Gastrocnemius medialis (tissue), 4 donors: Measurements from ENCODE around the gene RALY. TPM values are rescaled to one million over a fixed set of nuclear protein-coding genes. Genes with fewer than 3 reads are reported as not detected.

ENCODE experiments used
- ATAC-seq, 2 donors: fragments of 150-250 bp; one replicate each; pipeline ENCODE4 v1.9.1; 2016
- DNase-seq, 2 donors: peaks; one replicate each; pipeline ENCODE4 v3.0.0-alpha.2; 2019
- H3K27ac ChIP-seq, 4 donors: fragments of 200-600 bp; sonication (generic); 1 replicate in 1 of 4; 2 replicates in 3 of 4; pipeline ENCODE4 v1.5.1; 2016 to 2018; ENCODE audit warnings: mild to moderate bottlenecking in 2 of 4, moderate library complexity in 1 of 4
- H3K27me3 ChIP-seq, 3 donors: fragments of 200-600 bp; sonication (generic) in 2 of 3; 1 replicate in 1 of 3; 2 replicates in 2 of 3; pipeline versions ENCODE4 v1.5.1 to v1.6.0; 2016 to 2019; ENCODE audit warnings: mild to moderate bottlenecking in 1 of 3, moderate library complexity in 1 of 3
- H3K36me3 ChIP-seq, 2 donors: fragments of 200-600 bp; sonication (generic) in 1 of 2; one replicate each; pipeline ENCODE4 v1.5.1; 2017 to 2018
- H3K4me1 ChIP-seq, 2 donors: fragments of 200-600 bp; sonication (generic) in 1 of 2; one replicate each; pipeline ENCODE4 v1.5.1; 2016 to 2017; ENCODE audit warnings: mild to moderate bottlenecking in 2 of 2
- H3K4me3 ChIP-seq, 4 donors: fragments of 200-600 bp; sonication (generic) in 3 of 4; 1 replicate in 1 of 4; 2 replicates in 3 of 4; pipeline ENCODE4 v1.5.1; 2016 to 2019; ENCODE audit warnings: mild to moderate bottlenecking in 2 of 4
- H3K9me3 ChIP-seq, 3 donors: fragments of 200-600 bp; sonication (generic) in 2 of 3; 1 replicate in 1 of 3; 2 replicates in 2 of 3; pipeline ENCODE4 v1.5.1; 2016 to 2019
- POLR2A ChIP-seq, 2 donors: fragments of 450-650 bp; IDR thresholded peaks; one replicate each; pipeline ENCODE4 v1.6.1; 2017; ENCODE audit warnings: antibody characterized with exemption in 2 of 2, mild to moderate bottlenecking in 2 of 2, moderate library complexity in 2 of 2
- in situ Hi-C, 4 donors: fragments of 200-750 bp; cut with MboI; loops; one replicate each; pipeline versions ENCODE4 v1.15.0 to v1.8.0; 2017; ENCODE audit warnings: low sequenced_read_pairs in 4 of 4
- intact Hi-C: fragments of 100-400 bp; cut with DNase I; formaldehyde crosslinking; loops from one replicate; pipeline ENCODE4 v1.15.1; 2023; ENCODE audit warnings: low total_unique reads
- total RNA-seq, 4 donors: library from RNA; depleted of rRNA; stranded (reverse); fragments of >200 nt; gene quantifications; one replicate each; pipeline versions ENCODE4 v1.1.0 to v1.2.3, GENCODE V29; 2016
- TF ChIP-seq, protein P1 (sequence below), 5 experiments: fragments of 450-650 bp in 3 of 5; fragments of 200-600 bp in 2 of 5; sonication (generic) in 2 of 5; IDR thresholded peaks in 4 of 5; conservative IDR thresholded peaks in 1 of 5; 1 replicate in 4 of 5; 2 replicates in 1 of 5; pipeline ENCODE4 v1.5.1; 2016 to 2019; ENCODE audit warnings: antibody characterized with exemption in 5 of 5, mild to moderate bottlenecking in 3 of 5, moderate library complexity in 3 of 5

Gene RALY
- total RNA-seq, 4 donors from 2014 or later: 69.0 to 119 (median 93.1) TPM

DNA sequence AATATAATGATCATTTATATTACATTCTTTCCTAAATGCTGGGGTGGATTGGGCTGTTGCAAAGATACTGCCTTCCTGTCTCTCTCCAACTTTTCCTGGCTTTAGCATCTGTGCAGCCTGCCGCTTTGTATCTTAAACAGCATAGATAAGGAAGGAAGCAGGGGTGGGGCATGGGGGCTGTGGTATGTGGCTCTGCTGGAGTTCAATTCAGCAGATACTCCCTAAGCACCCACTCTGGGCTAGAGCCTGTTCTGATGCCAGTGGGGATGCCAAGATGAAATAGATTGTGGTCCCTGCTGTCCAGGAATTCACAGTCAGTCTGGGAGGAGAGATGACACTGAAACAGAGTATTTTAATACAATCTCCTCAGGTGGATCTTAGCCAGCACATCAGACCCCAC is 61.6 kb downstream of the RALY start:
- DNase-seq (no peak), ATAC-seq (no peak)
- intact Hi-C loops: no loop called here
- TF ChIP-seq POLR2A (IDR thresholded peaks at IDR 0.05): no peak
- TF ChIP-seq, protein P1, sequence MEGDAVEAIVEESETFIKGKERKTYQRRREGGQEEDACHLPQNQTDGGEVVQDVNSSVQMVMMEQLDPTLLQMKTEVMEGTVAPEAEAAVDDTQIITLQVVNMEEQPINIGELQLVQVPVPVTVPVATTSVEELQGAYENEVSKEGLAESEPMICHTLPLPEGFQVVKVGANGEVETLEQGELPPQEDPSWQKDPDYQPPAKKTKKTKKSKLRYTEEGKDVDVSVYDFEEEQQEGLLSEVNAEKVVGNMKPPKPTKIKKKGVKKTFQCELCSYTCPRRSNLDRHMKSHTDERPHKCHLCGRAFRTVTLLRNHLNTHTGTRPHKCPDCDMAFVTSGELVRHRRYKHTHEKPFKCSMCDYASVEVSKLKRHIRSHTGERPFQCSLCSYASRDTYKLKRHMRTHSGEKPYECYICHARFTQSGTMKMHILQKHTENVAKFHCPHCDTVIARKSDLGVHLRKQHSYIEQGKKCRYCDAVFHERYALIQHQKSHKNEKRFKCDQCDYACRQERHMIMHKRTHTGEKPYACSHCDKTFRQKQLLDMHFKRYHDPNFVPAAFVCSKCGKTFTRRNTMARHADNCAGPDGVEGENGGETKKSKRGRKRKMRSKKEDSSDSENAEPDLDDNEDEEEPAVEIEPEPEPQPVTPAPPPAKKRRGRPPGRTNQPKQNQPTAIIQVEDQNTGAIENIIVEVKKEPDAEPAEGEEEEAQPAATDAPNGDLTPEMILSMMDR (IDR thresholded peaks at IDR 0.05 in 4 of 5, conservative IDR thresholded peaks at IDR 0.05 in 1 of 5): no peak
- in situ Hi-C loops: loop anchor here in 1 of 4 donors (25.0 kb wide), 1 partner anchor 118 kb away; no protein-coding TSS in a partner anchor
- Histone ChIP-seq H3K9me3 (no peaks in the 10 kb centered on the region), H3K27me3 (no peaks in the 10 kb centered on the region), H3K36me3 (no peaks in the 10 kb centered on the region), H3K4me1 (peaks cover 16 to 28% of the 10 kb centered on the region in 2 donors), H3K27ac (no peak overlapping the region), H3K4me3 (no peak overlapping the region)

DNA sequence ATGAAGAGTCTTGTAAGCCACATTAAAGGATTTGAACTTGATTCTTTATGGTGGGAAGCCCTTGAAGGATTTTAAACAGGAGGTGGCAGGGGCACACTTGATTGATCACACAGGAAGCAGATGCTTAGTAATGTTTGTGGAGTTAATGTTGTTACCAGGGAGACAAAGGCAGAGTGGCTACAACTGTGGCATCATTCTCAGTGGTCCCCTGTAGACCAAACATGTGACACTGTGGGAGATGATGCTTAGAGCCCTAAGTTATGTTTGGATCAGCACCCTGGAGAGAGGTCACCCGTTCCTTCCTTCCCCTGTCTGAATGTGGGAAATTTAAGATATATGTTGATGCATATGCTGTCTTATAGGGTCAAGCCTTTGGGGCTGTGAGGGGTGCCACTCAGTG is 65.1 kb downstream of the RALY start:
- no peak overlapping the region for H3K27ac ChIP-seq
- DNase-seq: no peak
- no peak overlapping the region for H3K4me3 ChIP-seq
- no peaks in the 10 kb centered on the region for H3K36me3 ChIP-seq
- no peaks in the 10 kb centered on the region for H3K9me3 ChIP-seq
- no peaks in the 10 kb centered on the region for H3K27me3 ChIP-seq
- intact Hi-C loops (no loop called here), in situ Hi-C loops (loop anchor here in 1 of 4 donors (25.0 kb wide), 1 partner anchor 122 kb away; no protein-coding TSS in a partner anchor)
- ATAC-seq: no peak
- H3K4me1 ChIP-seq: peaks cover 4 to 6% of the 10 kb centered on the region in 2 donors
- TF ChIP-seq, protein P1 (IDR thresholded peaks at IDR 0.05 in 4 of 5, conservative IDR thresholded peaks at IDR 0.05 in 1 of 5): no peak
- TF ChIP-seq POLR2A (IDR thresholded peaks at IDR 0.05): no peak

DNA sequence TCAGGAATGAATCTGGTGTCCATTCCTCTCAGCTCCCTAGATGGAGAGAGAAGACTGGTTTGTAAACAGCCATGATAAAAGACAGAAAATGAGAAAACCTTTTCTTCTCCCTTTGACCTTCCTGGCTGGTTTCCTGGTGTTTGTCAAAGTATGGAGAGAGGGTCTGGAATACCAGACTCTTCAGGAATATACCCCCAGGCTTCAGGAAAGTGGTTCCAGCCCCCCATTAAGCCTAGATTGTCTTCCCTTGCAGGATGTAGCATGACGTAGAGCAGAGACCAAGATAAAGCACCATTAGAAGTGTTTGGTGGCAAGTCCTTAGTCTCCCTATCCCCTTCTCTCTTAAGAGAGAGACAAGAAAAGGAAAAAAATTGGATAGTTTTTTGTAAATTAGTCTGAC is 67.3 kb downstream of the RALY start:
- intact Hi-C loops: no loop called here
- Histone ChIP-seq H3K27me3 (no peaks in the 10 kb centered on the region), H3K27ac (no peak overlapping the region), H3K36me3 (no peaks in the 10 kb centered on the region), H3K4me1 (peaks cover 0 to 22% of the 10 kb centered on the region in 2 donors), H3K4me3 (no peak overlapping the region), H3K9me3 (no peaks in the 10 kb centered on the region)
- no peak for ATAC-seq
- no peak for DNase-seq
- in situ Hi-C loops: loop anchor here (10.0 to 25.0 kb wide), 3 partner anchors 116 to 126 kb away; no protein-coding TSS in a partner anchor
- no peak for TF ChIP-seq POLR2A (IDR thresholded peaks at IDR 0.05)
- TF ChIP-seq, protein P1 (IDR thresholded peaks at IDR 0.05 in 4 of 5, conservative IDR thresholded peaks at IDR 0.05 in 1 of 5): no peak

DNA sequence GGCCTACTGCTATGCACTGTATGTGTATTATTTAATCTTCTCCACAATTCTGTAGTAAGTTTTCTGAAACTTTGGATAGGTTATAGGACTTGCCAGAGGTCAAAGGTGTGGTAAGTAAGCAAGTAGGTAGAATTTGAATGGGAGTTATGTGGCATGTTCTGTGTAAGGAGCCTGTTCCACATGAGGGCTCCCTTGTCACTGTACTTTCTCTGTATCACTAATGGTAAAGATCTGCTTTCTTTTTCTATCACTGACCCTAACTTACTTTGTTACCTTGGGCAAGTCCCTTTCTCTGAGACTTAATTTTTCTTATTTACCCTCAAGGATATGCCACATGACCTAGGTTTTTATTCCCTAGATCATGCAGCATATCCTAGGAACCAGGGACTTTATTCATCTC is 68.0 kb downstream of the RALY start:
- in situ Hi-C loops (loop anchor here (10.0 to 25.0 kb wide), 3 partner anchors 117 to 127 kb away; no protein-coding TSS in a partner anchor), intact Hi-C loops (no loop called here)
- Histone ChIP-seq H3K36me3 (no peaks in the 10 kb centered on the region), H3K4me3 (no peak overlapping the region), H3K4me1 (peaks cover 0 to 22% of the 10 kb centered on the region in 2 donors), H3K9me3 (no peaks in the 10 kb centered on the region), H3K27ac (no peak overlapping the region), H3K27me3 (no peaks in the 10 kb centered on the region)
- DNase-seq: no peak
- TF ChIP-seq, protein P1 (IDR thresholded peaks at IDR 0.05 in 4 of 5, conservative IDR thresholded peaks at IDR 0.05 in 1 of 5): no peak
- no peak for TF ChIP-seq POLR2A (IDR thresholded peaks at IDR 0.05)
- no peak for ATAC-seq
